ENCODE measurements around the gene DCUN1D2.

DNA sequence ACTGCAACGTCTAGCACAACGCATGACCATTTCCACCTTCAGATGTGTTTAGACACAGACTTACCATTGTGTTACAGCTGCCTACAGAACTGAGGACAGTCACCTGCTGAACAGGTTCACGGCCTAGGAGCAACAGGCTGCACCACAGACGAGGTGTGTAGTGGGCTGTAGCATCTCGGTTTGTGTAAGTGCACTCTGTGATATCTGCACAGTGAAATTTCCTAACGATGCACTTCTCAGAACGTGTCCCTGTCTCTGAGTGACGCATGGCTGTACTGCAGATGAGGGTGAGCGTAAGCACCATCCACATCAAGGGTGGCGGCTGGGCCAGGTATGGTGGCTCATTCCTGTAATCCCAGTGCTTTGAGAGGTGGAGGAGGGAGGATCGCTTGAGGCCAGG lies 15.2 kb downstream of the DCUN1D2 start:
- TF ChIP-seq, protein P1, sequence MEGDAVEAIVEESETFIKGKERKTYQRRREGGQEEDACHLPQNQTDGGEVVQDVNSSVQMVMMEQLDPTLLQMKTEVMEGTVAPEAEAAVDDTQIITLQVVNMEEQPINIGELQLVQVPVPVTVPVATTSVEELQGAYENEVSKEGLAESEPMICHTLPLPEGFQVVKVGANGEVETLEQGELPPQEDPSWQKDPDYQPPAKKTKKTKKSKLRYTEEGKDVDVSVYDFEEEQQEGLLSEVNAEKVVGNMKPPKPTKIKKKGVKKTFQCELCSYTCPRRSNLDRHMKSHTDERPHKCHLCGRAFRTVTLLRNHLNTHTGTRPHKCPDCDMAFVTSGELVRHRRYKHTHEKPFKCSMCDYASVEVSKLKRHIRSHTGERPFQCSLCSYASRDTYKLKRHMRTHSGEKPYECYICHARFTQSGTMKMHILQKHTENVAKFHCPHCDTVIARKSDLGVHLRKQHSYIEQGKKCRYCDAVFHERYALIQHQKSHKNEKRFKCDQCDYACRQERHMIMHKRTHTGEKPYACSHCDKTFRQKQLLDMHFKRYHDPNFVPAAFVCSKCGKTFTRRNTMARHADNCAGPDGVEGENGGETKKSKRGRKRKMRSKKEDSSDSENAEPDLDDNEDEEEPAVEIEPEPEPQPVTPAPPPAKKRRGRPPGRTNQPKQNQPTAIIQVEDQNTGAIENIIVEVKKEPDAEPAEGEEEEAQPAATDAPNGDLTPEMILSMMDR (conservative IDR thresholded peaks at IDR 0.05; ENCODE audit: low read depth, low read length): no peak
- no peak for TF ChIP-seq EZH2 (IDR thresholded peaks at IDR 0.05; ENCODE audit: low read length, unreplicated experiment)
- TF ChIP-seq EZH2phosphoT487 (IDR thresholded peaks at IDR 0.05; ENCODE audit: borderline replicate concordance, low read length): no peak

All from PC-3 (cell line).